Chondrocyte (in vitro differentiated cells): ENCODE data around the gene FGF12. TPM values are rescaled to one million over a fixed set of nuclear protein-coding genes. Genes with fewer than 3 reads are reported as not detected.

Experiments used
- DNase-seq: peaks from one replicate; pipeline ENCODE4 v3.0.0; 2021; ENCODE audit warnings: mixed read lengths, low spot score
- H3K27ac Mint-ChIP-seq: one replicate; pipeline ENCODE4 v1.8.0; 2021; ENCODE audit warnings: mild to moderate bottlenecking, moderate library complexity, mixed read lengths; ENCODE audit not compliant: unreplicated experiment
- H3K27me3 Mint-ChIP-seq: 2 replicates; pipeline ENCODE4 v1.8.0; 2021; ENCODE audit warnings: low read depth, mixed read lengths
- H3K36me3 Mint-ChIP-seq: 2 replicates; pipeline ENCODE4 v1.8.0; 2021; ENCODE audit warnings: low read depth, mixed read lengths
- H3K4me1 Mint-ChIP-seq: 2 replicates; pipeline ENCODE4 v1.8.0; 2021; ENCODE audit warnings: low read depth, mild to moderate bottlenecking, mixed read lengths
- H3K4me3 Mint-ChIP-seq: one replicate; pipeline ENCODE4 v1.8.0; 2021; ENCODE audit warnings: mild to moderate bottlenecking, moderate library complexity, mixed read lengths; ENCODE audit not compliant: unreplicated experiment
- H3K9me3 Mint-ChIP-seq: 2 replicates; pipeline ENCODE4 v1.8.0; 2021; ENCODE audit warnings: low read depth, mixed read lengths
- total RNA-seq: library from RNA; stranded (reverse); gene quantifications from 3 replicates; pipeline ENCODE4 v1.2.1, GENCODE V29; 2021
- TF ChIP-seq, protein P1 (sequence below): fragments of 200-600 bp; sonication (generic); IDR thresholded peaks from 2 replicates; pipeline ENCODE4 v1.5.0; 2021; ENCODE audit warnings: antibody characterized with exemption, mild to moderate bottlenecking, moderate library complexity

FGF12 gene
- total RNA-seq, 1 donor from 2014 or later, result 0.15 TPM

DNA sequence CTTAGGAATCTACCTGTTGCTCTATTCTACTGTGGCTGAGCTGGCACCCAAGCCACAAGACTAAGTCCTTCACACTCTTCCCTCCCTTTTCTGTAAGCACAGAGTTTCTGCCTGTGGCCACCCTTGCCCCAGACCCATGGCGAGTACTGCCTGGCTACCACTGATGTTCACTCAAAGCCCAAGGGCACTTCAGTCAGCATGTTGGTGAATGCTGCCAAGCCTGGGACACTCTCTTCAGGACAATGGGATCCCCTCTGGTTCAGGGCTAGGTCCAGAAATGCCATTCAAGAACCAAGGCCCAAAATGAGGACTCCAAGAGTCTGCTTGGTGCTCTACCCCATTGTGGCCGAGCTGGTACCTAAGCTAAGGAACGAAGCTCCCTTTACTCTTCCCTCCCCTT, 184.2 kb downstream of the FGF12 start:
- H3K27ac Mint-ChIP-seq, result no peak overlapping the region
- TF ChIP-seq, protein P1, sequence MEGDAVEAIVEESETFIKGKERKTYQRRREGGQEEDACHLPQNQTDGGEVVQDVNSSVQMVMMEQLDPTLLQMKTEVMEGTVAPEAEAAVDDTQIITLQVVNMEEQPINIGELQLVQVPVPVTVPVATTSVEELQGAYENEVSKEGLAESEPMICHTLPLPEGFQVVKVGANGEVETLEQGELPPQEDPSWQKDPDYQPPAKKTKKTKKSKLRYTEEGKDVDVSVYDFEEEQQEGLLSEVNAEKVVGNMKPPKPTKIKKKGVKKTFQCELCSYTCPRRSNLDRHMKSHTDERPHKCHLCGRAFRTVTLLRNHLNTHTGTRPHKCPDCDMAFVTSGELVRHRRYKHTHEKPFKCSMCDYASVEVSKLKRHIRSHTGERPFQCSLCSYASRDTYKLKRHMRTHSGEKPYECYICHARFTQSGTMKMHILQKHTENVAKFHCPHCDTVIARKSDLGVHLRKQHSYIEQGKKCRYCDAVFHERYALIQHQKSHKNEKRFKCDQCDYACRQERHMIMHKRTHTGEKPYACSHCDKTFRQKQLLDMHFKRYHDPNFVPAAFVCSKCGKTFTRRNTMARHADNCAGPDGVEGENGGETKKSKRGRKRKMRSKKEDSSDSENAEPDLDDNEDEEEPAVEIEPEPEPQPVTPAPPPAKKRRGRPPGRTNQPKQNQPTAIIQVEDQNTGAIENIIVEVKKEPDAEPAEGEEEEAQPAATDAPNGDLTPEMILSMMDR, result no peak
- H3K9me3 Mint-ChIP-seq, result peaks cover 2% of the 10 kb centered on the region
- no peak for DNase-seq
- H3K36me3 Mint-ChIP-seq, result no peaks in the 10 kb centered on the region
- no peak overlapping the region for H3K4me3 Mint-ChIP-seq
- no peaks in the 10 kb centered on the region for H3K27me3 Mint-ChIP-seq
- no peaks in the 10 kb centered on the region for H3K4me1 Mint-ChIP-seq

DNA sequence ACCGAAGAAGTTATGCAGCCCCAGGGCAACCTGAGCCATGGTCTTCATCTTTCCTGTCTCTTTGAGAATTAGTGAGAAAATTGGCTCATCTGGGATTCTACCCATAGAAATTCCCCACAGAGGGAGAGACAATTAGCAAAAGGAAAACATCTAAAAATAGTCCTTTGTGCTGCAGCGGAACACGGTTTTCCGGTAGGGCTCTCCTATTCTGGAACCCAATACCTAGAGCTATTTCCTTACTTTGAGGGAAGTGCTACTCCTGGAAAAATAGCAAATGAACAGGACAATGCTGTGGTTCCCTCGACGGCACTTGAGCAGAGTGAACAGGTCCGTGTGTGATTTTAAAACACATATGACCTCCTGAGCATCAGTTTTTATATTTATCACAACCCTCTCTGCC, 210.5 kb downstream of the FGF12 start:
- DNase-seq, result no peak
- H3K4me3 Mint-ChIP-seq, result no peak overlapping the region
- no peaks in the 10 kb centered on the region for H3K36me3 Mint-ChIP-seq
- TF ChIP-seq, protein P1, result no peak
- peaks cover 16% of the 10 kb centered on the region for H3K4me1 Mint-ChIP-seq
- H3K27ac Mint-ChIP-seq, result no peak overlapping the region
- no peaks in the 10 kb centered on the region for H3K9me3 Mint-ChIP-seq
- H3K27me3 Mint-ChIP-seq, result peaks cover 48% of the 10 kb centered on the region

DNA sequence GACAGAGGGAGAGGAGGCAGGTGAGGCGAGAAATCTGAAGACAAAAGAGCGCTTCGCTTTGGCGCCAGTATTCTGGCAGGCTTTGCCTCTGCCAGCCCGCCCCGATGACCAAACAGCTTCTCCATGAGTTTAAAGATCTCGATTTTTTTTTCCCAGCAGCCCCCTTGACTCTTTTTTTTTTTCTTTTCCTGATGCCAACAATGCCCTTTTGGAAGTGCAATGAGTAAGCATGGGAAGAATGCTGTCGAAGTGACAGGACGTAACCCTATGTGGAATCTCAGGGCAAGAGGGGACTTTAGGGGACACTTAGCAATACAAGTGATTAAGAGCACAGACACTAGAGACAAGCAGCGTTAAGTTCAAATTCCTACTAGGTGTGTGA, 211.7 kb downstream of the FGF12 start:
- TF ChIP-seq, protein P1, result no peak
- H3K27ac Mint-ChIP-seq, result no peak overlapping the region
- H3K36me3 Mint-ChIP-seq, result no peaks in the 10 kb centered on the region
- peak overlapping the region; percentile 54 for H3K4me3 Mint-ChIP-seq
- peaks cover 3% of the 10 kb centered on the region for H3K9me3 Mint-ChIP-seq
- peaks cover 48% of the 10 kb centered on the region for H3K27me3 Mint-ChIP-seq
- no peak for DNase-seq
- H3K4me1 Mint-ChIP-seq, result peaks cover 16% of the 10 kb centered on the region

DNA sequence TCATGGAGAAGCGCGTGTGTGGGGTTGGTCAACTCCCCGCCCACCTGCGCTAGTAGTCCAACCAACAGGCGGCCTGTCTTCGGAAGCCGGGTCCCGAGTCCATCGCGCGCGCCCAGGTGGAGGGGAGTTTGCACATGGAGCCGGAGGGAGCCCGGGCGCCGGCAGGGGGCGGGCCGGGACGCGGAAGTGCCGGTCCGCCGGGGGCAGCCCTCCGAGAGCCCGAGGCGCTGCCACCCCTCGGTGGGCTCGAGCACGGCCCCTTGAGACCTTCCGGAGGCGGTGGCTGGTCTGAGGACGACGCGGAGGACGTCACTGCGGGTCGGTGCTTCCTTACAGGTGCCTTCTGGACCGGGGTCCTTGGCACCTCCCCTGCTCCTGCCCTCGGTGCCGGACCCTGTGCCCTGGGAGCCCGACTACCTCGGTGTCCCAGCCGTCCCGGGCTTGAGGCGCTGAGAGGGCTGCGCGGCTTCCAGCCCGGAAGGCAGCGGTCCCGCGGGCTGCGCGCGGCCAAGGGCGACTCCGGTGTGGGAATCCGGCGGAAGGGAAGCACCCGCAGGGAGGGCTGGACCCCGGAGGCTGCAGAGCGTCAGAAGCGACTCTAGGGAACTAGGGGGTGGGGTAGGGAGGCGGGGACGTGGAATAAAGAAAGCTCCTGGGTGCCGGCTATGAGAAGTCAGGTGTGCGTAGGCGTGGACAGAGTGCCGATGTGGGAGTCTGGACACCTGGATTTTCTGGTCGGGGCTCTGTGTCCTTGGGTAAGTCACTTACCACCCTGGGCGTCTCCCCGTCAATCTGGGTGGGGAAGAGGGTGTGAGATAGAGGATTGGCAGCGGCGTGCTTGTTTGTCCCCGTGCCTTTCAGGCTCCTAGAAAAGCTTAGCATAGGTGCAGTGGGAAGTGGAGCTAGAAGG, 212.3 kb downstream of the FGF12 start:
- TF ChIP-seq, protein P1, result peak; percentile 61
- Mint-ChIP-seq H3K4me1 (peaks cover 16% of the 10 kb centered on the region), H3K4me3 (peak overlapping the region; percentile 68), H3K36me3 (no peaks in the 10 kb centered on the region), H3K27me3 (peaks cover 48% of the 10 kb centered on the region), H3K9me3 (peaks cover 9% of the 10 kb centered on the region), H3K27ac (no peak overlapping the region)
- peak; percentile 86 for DNase-seq

DNA sequence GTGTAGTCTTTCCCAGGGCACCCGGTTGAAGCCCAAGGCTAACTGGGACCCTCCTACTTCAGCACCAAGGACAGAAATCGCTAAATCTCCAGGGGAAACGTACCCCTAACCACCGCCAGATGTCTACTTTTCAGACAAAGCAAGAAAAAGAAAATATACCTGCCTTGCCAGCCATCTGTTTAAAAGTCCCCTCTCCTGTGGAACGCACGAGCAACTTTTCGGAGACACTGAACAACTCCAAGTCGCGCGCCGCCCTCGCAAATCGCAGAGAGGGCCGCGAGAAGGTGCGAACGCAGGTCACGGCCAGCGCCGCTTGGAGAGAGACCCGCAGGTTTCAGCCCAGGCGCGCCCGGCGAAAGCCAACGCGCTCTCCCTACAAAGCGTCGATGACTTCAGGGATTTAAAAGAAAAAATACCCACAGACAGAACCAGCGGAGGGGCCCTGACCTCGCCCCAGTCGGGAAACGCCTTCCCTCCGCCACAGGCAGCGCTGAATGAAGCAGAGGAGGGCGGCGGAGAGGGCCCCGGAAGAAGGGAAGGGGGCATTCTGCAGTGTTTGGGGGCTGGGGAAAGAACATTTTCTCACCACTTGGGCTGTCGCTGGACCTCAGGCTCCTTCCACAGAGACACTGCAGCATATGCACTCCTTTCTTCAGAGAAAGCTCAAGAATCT, 213.1 kb downstream of the FGF12 start:
- Mint-ChIP-seq H3K27me3 (peaks cover 48% of the 10 kb centered on the region), H3K4me3 (peak overlapping the region; percentile 68), H3K9me3 (peaks cover 9% of the 10 kb centered on the region), H3K27ac (no peak overlapping the region), H3K36me3 (no peaks in the 10 kb centered on the region), H3K4me1 (peaks cover 16% of the 10 kb centered on the region)
- peak; percentile 51 for DNase-seq
- TF ChIP-seq, protein P1, result no peak
